ENCODE measurements around the gene PHF12. TPM values are rescaled to one million over a fixed set of nuclear protein-coding genes. Genes with fewer than 3 reads are reported as not detected.

Gene PHF12
- total and polyA plus RNA-seq, 2 of the 13 experiments (the other 11 are each of a cell fraction or from before 2014, with no cell fraction given): 9.8 to 17.1 TPM

- peak; percentile 96; the same call in 1 of the 2 replicates for TF ChIP-seq DNMT1 (CRISPR knock-in tag; IDR thresholded peaks at IDR 0.05)
- TF ChIP-seq, protein P1, sequence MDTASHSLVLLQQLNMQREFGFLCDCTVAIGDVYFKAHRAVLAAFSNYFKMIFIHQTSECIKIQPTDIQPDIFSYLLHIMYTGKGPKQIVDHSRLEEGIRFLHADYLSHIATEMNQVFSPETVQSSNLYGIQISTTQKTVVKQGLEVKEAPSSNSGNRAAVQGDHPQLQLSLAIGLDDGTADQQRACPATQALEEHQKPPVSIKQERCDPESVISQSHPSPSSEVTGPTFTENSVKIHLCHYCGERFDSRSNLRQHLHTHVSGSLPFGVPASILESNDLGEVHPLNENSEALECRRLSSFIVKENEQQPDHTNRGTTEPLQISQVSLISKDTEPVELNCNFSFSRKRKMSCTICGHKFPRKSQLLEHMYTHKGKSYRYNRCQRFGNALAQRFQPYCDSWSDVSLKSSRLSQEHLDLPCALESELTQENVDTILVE (CRISPR knock-in tag; IDR thresholded peaks at IDR 0.05): peak; percentile 48; the same call in 1 of the 2 replicates
- no peak for TF ChIP-seq HNF4G (IDR thresholded peaks at IDR 0.05; ENCODE audit: borderline replicate concordance, low read depth, low read length)
- TF ChIP-seq HNF4G (CRISPR knock-in tag; IDR thresholded peaks at IDR 0.05; ENCODE audit: borderline replicate concordance, low read depth): no peak; the same call in 1 of the 2 replicates
- TF ChIP-seq NCOA5 (CRISPR knock-in tag; IDR thresholded peaks at IDR 0.05): no peak
- TF ChIP-seq MTA3 (CRISPR knock-in tag; IDR thresholded peaks at IDR 0.05): no peak
- TF ChIP-seq MTERF4 (CRISPR knock-in tag; IDR thresholded peaks at IDR 0.05): peak; percentile 64; the same call in 1 of the 2 replicates
- TF ChIP-seq ASH2L (IDR thresholded peaks at IDR 0.05; ENCODE audit: insufficient read length, low read depth, low read length): peak; percentile 79
- no peak; the same call in 1 of the 2 replicates for TF ChIP-seq ZNF350 (CRISPR knock-in tag; IDR thresholded peaks at IDR 0.05; ENCODE audit: borderline replicate concordance, low read depth)
- TF ChIP-seq, protein P2, sequence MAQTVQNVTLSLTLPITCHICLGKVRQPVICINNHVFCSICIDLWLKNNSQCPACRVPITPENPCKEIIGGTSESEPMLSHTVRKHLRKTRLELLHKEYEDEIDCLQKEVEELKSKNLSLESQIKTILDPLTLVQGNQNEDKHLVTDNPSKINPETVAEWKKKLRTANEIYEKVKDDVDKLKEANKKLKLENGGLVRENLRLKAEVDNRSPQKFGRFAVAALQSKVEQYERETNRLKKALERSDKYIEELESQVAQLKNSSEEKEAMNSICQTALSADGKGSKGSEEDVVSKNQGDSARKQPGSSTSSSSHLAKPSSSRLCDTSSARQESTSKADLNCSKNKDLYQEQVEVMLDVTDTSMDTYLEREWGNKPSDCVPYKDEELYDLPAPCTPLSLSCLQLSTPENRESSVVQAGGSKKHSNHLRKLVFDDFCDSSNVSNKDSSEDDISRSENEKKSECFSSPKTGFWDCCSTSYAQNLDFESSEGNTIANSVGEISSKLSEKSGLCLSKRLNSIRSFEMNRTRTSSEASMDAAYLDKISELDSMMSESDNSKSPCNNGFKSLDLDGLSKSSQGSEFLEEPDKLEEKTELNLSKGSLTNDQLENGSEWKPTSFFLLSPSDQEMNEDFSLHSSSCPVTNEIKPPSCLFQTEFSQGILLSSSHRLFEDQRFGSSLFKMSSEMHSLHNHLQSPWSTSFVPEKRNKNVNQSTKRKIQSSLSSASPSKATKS (CRISPR knock-in tag; IDR thresholded peaks at IDR 0.05): no peak
- TF ChIP-seq ZNF510 (CRISPR knock-in tag; IDR thresholded peaks at IDR 0.05; ENCODE audit: low read depth): no peak; the same call in 1 of the 2 replicates
- TF ChIP-seq CC2D1A (CRISPR knock-in tag; IDR thresholded peaks at IDR 0.05): no peak
- TF ChIP-seq, protein P3, sequence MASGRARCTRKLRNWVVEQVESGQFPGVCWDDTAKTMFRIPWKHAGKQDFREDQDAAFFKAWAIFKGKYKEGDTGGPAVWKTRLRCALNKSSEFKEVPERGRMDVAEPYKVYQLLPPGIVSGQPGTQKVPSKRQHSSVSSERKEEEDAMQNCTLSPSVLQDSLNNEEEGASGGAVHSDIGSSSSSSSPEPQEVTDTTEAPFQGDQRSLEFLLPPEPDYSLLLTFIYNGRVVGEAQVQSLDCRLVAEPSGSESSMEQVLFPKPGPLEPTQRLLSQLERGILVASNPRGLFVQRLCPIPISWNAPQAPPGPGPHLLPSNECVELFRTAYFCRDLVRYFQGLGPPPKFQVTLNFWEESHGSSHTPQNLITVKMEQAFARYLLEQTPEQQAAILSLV (CRISPR knock-in tag; IDR thresholded peaks at IDR 0.05; ENCODE audit: borderline replicate concordance): peak; percentile 94
- TF ChIP-seq ZSCAN25 (CRISPR knock-in tag; IDR thresholded peaks at IDR 0.05): peak; percentile 71
- TF ChIP-seq E2F2 (CRISPR knock-in tag; IDR thresholded peaks at IDR 0.05; ENCODE audit: borderline replicate concordance): no peak
- no peak for TF ChIP-seq NAIF1 (CRISPR knock-in tag; IDR thresholded peaks at IDR 0.05; ENCODE audit: borderline replicate concordance)
- peak; percentile 68 for TF ChIP-seq PAXIP1 (CRISPR knock-in tag; conservative IDR thresholded peaks at IDR 0.05)
- TF ChIP-seq ZSCAN12 (CRISPR knock-in tag; IDR thresholded peaks at IDR 0.05): no peak
These were observed 48.3 kb downstream of the PHF12 start, which contains the start of gene DHRS13 (continued) for GRCh38 chr17:28902819-28903545.
